ENCODE results near the gene ZFP82.
A peak's percentile ranks its signal among the peaks of the same experiment; 100 is the strongest.

ZFP82 gene

DNA sequence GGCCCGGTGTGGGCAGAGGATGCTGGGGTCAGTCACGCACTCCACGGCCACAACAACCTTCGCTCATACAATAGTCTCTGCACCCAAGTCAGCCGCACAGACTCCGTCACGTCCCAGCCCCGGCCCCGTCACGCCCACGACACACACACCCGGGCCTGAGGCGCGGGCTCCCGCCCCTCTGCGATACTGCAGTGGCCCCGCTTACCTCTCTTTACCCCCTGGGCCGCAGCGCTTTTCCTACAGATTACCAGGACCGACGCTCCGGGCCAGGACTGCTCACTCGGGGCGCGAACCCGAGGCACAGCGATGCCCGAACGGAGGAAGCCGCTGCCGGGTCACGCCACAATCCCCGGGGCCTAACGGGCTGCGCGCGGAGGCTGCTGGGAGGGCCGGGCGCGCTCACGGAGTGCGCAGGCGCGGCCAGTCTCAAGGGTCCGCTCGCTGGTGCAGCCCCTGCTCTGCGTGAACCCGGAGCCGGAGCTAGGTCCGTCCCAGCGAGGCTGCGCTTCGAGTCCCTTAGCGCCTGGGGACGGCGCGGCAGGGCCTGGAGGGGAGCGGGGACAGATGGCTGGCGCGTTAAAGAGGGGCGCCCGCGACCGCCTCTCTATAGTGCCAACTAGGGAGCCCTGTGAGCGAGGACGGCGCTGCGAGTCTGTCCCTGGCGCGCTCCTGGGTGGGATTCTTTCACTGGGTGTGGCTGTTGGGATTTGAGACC lies at the start of gene ZFP82:
Gene ZFP82 (minus strand): TSS at position 358 of the 715 bp plus-strand sequence. CDS start 8,855 bp downstream, outside the sequence.
- peak; percentile 73 for DNase-seq

DNA sequence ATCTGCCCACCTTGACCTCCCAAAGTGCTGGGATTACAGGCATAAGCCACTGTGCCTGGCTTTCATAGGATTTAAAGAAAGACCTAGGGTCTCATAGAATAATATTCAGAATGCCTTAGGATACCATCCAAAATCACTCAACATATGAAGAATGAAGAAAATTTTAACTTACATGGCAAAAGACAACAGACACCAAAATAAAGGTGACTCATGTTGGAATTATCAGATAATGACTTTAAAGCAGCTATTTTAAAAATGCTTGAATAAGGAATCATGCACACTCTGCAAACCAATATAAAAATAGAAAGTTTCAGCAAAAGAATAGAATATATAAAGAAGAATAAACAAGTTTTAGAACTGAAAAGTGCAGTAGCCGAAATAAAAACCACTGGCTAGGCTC lies 41.6 kb upstream of the ZFP82 start:
- no peak for DNase-seq

DNA sequence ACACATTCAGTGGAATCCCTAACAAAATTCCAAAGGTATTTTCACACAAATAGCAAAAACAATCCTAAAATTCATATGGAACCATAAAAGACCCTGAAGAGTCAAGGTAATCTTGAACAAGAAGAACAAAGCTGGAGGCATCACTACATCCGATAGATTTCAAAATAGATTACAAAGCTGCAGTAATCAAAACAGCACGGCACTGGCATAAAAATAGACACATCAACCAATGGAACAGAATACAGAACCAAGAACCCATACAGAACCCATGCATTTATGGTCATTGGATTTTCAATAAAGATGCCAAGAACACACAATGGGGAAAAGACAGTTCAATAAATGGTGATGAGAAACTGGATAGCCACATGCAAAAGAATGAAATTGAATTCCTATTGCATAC lies 38.4 kb upstream of the ZFP82 start:
- DNase-seq: no peak

DNA sequence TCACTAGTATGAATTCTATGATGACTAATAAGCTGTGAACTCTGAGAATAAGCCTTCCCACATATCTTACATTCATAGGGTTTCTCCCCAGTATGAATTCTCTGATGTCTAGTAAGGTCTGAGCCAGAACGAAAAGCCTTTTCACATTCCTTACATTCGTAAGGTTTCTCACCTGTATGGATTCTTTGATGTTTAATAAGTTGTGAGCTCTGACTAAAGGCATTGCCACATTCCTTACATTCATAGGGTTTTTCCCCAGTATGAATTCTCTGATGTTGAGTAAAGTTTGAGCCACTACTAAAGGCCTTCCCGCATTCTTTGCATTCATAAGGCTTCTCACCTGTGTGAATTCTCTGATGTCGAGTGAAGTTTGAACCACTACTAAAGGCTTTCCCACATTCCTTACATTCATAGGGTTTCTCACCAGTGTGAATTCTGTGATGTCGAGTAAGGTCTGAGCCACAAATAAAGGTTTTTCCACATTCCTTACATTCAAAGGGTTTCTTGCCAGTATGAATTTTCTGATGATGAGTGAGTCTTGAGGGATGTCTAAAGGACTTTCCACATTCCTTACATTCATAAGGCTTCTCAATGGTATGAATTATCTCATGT lies 30.7 kb upstream of the ZFP82 start:
- DNase-seq: no peak

DNA sequence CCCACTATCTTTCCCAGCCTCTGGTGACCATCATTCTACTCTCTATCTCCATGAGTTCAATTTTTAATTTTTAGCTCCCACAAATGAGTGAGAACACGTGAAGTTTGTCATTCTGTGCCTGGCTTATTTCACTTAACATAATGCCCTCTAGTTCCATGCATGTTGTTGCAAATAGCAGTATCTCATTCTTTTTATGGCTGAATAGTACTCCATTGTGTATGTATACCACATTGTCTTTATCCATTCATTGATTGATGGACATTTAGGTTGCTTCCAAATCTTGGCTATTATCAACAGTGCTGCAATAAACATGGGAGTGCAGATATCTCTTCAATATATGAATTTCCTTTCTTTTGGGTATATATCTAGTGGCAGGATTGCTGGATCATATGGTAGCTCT lies 22.9 kb upstream of the ZFP82 start:
- DNase-seq: no peak

DNA sequence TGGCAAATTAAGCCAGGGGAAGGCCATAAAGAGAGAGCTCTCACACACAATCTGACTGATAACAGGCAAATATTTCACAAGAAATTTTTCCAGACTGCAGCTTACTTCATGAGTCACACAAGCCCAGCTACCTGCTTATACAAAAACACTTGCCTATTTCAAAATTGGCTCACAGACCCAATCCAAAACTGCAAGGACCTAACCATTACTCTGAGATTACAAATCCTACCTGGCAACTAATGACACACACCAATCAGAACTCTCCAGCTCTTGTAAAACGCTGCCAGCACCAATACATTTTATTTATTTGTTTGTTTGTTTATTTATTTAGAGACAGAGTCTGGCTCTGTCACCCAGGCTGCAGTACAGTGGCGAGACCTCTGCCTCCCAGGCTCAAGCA lies 18.1 kb upstream of the ZFP82 start:
- no peak for DNase-seq

DNA sequence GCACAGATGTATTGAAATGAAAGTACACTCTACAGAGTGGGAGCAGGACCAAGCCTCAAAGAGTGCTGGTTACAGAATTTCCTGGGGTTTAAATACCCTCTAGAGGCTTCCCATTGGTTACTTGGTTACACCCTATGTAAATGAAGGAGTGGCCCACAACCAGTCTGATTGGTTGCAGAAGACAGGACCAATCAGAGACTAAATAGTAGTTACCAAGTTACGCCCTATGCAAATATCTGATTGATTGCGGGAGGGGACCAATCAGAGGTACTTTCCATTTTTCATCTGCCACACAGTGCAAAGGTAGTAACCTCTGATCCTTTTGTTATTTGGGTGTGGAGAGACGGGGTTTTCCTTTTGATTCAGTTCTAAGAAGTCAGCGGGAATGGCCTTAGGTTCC lies 5.5 kb upstream of the ZFP82 start:
- DNase-seq: no peak

DNA sequence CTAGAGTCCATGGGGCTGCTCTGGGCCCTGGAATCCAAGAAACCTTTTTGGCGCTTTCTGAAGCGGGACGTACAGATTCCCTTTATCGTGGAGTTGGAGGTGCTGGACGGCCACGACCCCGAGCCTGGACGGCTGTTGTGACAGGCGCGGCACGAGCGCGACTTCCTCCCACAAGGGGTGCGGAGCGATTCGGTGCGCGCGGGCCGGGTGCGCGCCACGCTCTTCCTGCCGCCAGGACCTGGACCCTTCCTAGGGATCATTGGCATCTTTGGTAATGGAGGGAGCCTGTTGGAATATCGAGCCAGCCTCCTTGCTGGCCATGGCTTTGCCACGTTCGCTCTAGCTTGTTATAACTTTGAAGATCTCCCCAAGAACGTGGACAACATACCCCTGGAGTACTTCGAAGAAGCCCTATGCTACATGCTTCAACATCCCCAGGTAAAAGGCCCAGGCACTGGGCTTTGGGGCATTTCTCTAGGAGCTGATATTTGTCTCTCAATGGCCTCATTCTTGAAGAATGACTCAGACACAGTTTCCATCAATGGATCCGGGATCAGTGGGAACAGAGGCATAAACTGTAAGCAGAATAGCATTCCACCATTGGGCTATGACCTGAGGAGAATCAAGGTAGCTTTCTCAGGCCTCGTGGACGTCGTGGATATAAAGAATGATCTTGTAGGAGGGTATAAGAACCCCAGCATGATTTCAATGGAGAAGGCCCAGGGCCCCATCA lies 3.5 kb upstream of the ZFP82 start:
- no peak for DNase-seq

DNA sequence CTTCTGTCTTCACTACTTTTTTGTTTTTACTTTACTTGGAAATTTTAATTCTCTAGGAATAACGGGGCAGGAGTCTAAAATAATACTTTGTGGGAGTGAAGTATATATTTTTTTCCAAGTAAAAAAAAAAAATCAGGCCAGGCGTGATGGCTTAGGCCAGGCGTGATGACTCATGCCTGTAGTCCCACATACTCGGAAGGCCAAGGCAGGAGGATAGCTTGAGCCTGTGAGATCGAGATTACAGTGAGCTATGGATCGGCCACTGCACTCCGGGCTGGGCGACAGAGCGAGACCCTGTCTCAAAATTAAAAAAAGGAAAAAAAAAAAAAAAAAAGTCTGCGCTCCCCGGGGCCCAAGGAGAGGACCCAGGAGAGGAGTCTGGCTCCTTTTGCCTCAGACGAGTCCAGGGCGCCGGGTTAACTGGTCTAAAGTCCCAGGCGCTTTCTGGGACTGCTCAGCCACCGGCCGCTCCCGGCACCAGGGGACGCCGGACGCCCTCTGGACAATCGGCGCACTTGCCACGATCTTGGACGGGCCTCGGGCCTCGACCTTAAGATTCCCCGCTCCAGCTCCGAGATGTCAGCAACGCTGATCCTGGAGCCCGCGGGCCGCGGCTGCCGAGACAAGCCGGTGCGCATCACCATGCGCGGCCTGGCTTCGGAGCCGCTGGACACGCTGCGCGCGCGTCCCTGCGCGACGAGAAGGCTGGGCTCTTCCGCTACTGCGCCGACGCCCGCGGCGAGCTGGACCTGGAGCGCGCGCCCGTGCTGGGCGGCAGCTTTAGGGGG lies 2.7 kb upstream of the ZFP82 start:
- no peak for DNase-seq

DNA sequence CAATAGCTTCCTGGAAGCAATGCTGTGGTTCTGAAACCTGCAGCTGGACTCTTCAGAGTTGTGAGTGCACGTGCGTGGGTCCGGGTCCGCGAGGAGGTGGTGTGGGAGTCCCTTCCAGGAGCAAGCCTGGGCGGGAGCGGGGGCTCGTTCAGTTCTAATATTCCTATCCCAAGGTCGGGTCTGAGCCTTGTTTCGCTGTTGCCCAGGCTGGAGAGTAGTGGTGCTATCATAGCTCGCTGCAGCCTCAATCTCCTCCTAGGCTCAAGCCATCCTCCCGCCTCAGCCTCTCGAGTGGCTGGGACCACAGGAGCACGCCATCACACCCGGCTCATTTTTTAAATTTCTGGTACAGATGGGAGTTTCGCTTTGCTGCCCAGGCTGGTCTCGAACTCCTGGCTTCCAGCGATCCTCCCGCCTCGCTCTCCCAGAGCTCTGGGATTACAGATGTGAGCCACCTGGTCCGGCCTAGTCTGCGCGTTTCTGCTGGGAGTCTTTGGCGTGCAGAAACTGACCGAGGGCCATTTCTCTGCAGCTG lies 625 bp downstream of the ZFP82 start:
- peak; percentile 22 for DNase-seq

DNA sequence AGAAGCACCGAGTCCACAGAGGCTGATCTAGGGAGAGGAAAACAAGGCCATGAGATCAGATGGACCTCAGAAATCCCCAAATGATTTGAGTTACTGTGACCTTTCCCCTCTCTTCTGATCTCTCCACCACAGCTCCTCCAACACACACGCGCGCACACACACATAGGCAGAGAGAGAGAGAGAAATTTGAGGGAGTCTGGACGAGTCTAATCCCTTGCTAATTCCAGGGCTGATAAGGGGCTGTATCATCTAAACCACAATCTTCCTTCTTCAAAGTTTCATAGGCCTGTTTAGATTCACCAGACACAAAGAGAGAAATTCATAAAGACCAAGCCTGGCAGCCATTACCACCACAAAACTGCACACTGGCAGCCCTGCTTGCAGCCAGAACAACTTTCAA lies 8.6 kb downstream of the ZFP82 start:
- no peak for DNase-seq

DNA sequence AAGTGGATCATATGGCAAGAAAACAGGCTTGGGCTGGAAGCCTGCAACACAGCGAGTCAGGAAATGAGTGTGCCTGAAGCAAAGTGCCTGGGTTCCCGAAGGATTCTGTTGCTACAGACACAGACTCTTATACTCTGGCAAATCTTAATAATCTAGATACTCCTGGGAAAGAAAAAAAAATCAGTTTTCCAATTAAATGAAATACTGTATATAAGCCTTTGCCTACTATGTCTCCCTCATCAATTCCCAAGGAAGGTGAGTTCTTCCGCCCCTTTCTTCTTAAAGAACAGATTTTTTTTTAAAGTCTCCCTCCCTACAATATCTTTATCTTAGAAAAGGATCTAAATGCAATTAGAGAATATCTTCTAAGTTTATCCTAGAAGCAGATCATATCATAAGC lies 10.3 kb downstream of the ZFP82 start:
- no peak for DNase-seq

DNA sequence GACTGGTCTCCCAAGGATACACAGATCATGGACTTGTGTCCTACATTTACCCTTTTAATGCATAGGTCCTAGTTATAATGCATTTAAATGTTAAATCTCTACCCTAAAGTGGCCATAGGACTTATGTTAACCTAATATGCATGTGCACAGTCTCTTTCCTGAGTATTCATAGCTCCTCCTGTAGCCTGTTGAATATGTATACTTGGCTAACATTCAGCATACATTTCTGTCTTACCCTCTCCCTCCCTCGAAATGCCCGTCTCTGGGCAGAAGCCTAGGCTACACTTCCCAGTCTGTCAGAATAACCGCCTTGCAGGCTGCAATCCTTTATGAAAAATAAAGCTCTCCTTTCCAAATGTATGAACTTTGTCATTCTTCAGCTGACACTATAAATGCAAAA lies 13.9 kb downstream of the ZFP82 start:
- DNase-seq: no peak

DNA sequence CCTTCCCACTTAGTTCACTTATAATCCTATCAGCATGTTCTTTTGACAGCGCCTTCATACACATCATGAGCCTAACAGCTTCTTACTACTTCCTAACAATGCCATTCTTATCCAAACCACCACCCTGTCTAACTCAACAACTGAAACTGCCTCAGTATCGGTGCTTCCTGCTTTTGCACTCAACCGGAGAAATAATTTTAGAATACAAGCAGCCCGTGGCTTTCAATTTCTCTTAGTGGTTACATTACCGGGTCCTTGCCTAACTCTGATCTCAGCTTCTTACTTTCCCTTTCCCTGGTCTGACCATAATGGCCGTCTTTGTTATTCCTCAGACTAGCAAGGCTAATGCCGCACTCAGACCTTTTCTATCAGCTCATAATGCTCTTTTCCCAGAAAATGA lies 17.0 kb downstream of the ZFP82 start:
- no peak for DNase-seq

DNA sequence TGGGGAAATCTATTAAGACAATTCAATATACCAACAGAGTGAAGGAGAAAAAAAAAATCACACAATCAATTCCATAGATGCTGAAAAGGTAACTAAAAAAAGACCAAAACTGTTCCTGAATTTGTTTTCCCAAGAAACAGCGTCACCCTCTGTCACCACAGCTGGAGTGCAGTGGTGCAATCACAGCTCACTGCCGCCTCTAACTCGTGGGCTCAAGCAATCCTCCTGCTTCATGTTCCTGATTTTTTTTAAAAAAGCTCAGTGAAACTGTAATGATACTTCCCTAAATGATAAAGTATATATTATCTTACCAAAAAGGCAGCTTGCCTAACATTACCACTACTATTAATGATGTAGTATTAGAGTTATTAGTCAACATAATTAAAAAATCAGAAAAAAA lies 19.9 kb downstream of the ZFP82 start:
- no peak for DNase-seq

DNA sequence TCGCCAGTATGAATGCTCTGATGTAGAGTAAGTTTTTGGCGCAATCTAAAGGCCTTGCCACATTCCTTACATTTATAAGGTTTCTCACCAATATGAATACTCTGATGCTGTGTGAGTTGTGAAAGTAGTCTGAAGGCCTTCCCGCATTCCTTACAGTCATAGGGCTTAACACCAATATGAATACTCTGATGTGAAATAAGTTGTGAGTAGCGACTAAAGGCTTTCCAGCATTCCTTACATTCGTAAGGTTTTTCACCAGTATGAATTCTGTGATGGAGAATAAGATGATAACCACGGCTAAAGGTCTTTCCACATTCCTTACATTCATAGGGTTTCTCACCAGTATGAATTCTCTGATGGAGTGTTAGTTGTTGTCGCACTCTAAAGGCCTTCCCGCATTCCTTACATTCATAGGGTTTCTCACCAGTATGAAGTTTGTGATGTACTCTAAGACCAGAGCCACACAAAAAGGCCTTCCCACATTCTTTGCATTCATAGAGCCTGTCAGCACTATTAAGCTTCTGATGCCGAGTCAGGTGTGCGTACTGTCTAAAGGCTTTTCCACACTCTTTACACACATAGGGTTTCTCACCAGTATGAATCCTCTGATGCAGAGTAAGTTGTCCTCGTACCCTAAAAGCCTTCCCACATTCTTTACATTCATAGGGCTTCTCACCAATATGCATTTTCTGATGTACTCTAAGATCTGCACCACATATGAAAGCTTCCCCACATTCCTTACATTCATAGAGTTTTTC lies 25.3 kb downstream of the ZFP82 start:
- DNase-seq: no peak

DNA sequence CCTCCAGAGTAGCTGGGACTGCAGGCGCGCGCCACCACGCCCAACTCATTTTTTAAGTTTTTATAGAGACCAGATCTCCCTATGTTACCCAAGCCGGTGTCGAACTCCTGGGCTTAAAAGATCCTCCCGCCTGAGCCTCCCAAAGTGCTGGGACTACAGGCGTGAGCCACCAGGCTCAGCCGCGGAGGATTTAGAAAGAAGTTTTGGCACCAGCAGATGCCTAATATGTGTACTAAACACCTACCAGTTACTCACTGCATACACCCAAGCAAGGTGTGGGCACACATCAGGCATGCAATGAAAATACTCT lies 39.0 kb downstream of the ZFP82 start:
- no peak for DNase-seq

DNA sequence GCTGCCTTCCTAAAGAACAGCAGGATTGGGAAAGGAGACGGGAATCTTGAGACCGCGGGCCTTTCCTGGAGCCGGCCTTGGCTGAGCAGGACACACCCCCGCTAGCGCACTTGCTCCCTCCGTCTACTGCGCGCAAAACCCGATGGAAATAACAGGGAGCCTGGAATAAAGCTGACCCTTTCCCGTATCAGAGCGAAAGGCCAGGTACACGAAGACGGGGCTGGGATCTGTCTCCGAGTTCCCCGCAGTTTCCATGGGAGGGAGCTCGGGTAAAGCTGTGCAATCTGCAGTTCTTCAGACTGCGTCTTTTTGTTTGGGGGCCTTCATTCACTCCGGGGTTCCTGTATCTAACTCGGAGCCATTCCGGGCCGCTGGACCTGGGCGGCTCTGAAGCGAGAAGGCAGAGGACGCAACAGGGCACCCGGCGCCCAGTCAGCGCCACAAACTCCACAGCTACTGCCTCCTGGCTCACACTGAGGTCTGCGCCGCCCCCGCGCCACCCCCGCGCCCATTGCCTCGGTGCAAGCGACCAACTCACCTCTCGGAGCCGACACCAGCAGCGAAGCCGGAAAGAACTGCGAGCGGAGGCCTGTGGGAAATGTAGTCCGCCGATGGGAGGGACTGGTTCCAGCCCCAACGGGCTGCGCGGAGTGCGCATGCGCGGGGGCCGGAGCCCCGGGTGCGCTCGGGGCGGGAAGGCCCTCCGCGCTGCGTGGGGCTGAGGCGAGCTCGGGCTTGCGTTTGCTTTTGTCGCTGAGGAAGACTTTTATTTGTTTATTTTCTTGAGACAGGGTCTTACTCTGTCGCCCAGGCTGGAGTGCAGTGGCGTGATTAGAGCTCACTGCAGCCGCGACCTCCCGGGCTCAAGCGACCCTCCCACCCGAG lies 39.6 kb downstream of the ZFP82 start, which contains the start of gene ZFP14:
Gene ZFP14 (minus strand): TSS at position 577 of the 885 bp plus-strand sequence. CDS start 11,309 bp downstream, outside the sequence.
- DNase-seq: peak; percentile 96

DNA sequence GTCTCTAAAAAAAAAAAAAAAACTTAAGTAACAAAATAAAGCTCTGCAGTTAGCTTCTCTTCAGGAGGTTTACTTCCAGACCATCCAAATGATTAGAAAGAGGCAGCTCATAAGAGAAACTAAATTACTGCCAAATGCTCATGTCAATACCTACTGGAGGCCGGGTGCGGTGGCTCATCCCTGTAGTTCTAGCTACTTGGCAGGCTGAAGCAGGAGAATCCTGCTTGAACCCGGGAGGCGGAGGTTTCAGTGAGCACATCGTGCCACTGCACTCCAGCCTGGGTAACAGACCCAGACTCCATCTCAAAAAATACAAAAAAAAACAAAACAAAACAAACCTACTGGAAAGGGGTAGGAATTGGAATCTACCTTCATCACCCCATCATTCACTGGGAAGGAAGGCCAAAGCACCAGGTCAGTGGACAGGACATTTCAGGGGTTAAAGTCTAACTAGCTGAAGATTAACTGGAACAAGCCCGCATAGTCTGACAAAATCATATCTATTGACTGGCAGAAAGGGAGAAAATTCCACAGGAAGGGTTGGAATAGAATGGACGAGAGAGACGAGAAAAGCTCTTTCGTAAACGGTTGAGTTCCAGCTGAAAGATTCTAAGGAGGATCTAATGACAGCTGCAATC lies 40.8 kb downstream of the ZFP82 start:
- no peak for DNase-seq

DNA sequence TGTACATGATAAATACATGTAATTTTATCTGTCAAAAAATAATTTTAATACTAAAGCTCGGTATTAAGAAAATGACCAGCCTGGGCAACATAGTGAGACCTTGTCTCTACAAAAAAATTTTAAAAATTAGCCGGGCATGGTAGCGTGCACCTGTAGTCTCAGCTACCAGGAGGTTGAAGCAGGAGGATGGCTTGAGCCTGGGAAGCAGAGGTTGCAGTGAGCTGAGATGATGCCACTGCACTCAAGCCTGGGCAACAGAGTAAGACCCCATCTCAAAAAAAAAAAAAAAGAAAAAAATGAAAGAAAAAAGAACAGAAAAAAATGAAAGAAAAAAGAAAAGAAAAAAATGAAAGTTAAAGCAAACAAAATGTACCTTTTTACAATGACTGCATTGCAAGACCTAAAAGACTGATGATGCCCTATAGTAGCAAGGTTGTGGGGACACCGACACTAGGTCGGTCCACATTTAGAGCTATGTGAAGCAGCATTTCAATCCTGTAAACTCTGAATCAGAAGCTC lies 44.7 kb downstream of the ZFP82 start:
- no peak for DNase-seq

DNA sequence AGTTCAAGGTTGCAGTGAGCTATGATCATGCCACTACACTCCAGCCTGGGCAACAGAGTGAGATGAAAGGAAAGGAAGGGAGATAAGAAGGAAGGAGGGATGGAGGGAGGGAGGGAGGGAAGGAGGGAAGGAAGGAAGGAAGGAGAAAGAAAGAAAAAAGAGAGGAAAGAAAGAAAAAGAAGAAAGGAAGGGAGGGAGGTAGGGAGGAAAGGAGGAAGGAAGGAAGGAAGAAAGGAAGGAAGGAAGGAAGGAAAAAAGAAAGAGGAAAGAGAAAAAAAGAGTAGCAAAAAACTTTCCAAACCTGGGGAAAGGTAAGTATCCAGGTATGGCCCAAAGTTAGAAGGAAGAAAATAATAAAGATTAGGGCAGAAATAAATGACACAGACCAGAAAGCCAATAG lies 46.6 kb downstream of the ZFP82 start:
- DNase-seq: no peak

Measured in NCI-H526 treated with DMSO at 0.1 percent for 48 hours (cell line).